Activated CD8-positive, alpha-beta memory T cell treated with anti-CD3 and anti-CD28 coated beads for 24 hours (primary cell): ENCODE results near the gene ULBP2.

Source experiments
- DNase-seq: peaks from one replicate; pipeline ENCODE4 v3.0.0-alpha.2; 2020

The ULBP2 gene

DNA sequence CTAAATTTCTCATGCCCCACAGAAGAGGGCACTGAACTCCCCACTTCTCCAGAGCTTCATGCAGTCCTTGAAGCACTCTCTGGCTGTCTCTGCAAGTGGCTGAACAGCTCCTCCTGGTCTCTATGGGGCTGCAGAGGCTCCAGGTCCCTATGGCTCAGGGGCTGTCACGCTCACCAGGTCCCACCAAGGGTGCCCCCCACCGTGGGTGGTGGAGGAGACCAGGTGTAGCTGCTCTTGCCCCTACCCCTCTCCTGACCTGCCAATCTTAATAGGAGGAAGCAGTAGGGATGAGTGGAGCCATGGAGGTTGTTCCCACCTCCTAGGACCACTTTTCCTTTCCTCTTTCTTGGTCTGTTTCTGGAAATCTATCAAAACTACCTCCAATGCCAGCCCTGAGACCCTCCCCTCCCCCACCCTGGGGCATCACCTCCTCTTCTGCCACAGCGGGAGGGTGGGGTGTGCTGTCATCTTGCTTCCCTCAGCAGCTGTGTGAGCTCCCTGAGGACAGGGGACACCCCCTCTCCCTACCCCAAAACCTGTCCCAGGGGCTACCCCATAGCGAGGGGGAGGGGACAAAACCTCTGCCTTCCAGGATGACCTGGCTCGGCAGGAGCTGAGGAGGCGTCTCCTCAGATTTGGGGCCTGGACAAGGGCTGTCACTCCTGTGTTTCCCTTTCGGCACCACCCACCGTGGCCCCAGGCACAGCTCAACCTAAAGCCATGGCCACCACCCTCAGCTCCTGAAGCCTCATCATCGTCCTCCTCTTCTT is 31.9 kb upstream of the ULBP2 start:
- DNase-seq = peak; percentile 33

DNA sequence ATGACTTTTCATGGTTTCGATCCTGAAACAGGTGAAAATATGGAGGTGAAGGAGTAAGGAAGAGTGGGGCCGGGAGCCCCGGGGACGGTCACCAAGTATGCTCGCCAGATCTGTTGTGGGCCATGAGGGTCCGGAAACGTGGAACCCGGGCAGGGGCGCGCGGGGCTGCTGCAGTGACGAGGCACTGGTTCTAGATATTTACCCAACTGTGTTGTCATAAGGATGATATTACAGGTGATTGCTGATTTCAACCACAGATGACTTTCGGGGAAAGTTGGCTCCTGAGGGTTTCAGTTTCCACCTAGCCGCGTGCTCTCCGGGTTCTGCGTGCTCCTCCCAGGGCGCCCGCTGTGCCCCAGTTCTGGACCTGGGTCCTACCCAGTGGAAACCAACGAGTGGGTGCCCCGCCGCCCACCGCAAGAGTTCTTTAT is 31.1 kb upstream of the ULBP2 start:
- DNase-seq = peak; percentile 26

DNA sequence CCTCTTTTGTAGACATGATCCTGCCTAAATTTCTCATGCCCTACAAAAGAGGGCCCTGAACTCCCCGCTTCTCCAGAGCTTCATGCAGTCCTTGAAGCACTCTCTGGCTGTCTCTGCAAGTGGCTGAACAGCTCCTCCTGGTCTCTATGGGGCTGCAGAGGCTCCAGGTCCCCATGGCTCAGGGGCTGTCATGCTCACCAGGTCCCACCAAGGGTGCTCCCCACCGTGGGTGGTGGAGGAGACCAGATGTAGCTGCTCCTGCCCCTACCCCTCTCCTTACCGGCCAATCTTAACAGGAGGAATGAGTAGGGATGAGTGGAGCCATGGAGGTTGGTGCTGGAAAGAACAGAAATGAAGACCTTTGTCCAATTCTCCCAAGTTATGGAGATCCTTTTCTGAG is 29.1 kb upstream of the ULBP2 start:
- DNase-seq = peak; percentile 44

DNA sequence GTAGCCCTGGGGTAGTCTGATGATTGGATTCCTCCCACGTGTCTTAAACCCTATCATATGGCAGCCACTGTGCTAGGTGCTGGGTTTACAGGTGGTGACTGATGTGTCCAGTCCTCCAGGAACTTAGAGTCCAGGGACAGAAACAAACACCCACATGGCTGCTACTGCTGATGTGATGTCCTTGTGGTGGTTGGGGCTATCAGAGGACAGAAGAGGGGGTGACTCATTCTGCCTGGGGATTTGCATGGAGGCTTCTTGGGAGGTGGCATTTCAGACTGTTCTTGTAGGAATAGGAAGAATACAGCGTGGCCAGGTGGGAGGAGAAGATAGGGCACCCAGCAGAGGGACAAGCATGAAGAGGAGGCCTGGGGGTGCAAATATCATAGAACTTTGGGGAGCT is 28.7 kb upstream of the ULBP2 start:
- DNase-seq = no peak

DNA sequence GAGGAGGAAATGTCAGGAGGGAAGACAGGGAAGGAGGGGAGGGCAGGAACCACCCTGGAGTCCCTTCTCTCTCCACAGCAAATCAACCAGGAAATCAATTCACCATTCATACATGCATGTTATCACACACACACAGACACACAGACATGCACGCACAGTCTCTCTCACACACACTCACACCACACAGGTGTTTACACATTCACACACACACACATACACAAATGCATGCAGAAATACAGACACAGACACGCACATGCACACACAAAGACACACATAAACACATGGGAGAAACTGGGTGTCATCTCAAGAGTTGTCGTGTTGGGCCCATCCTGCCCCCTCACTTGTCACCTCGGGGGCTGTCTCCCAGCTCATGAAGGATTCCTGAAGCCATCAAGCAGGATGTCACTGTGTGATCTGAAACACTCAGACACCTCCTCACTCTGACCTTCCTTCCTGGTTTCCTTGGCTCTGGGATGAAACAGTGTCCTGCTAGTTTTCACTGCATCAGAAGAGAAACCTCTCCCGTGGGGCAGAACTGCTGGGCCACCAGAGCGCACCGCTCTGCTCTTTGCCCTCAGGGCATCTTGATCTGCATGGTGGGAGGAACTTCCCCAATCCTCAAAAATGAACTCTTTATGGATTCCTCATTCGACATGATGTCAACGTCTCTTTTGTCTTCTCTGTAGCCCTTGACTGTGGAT is 28.1 kb upstream of the ULBP2 start:
- peak; percentile 15 for DNase-seq

DNA sequence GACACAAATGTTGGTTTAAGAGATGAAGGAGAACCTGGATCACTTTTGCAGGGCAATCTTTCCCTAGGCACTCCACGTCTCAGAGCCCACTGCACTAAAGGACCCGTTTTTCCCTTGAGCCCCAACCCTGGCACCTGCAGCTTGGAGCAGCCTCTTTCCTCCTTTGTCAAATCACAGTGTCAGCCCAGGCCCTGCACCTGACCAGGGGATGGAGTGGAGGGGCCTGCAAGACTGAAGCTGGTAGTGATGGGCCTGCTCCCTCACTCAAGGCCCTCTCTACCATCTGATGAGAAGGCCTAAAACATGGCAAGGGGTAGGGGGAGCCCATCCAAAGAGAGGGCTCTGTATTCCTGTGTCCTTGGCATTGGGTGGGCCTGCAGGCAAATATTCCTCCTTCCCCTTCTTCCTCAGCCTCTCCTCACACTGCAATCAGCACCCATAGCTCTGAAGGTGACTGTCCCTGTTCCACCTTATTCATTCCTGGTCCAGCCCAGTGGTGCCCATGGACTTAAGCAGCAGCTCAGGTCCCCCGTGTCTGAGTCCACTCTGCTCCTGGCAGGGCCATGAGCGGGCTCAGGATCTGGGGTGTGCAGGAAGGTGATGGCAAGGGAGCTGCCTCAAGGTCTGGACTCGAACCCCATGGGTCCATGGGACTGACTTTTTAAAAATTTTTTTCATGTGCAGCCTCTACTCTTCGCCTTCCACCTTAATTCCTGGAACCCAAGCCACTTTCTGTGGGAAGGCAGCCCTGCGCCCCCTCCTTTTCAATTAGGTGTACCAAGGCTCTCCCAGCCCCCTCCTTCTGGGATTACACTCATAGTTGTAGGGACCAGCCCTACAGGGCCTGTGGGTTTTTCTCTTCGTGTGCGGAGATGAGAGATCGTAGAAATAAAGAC is 25.6 kb upstream of the ULBP2 start:
- peak; percentile 44 for DNase-seq

DNA sequence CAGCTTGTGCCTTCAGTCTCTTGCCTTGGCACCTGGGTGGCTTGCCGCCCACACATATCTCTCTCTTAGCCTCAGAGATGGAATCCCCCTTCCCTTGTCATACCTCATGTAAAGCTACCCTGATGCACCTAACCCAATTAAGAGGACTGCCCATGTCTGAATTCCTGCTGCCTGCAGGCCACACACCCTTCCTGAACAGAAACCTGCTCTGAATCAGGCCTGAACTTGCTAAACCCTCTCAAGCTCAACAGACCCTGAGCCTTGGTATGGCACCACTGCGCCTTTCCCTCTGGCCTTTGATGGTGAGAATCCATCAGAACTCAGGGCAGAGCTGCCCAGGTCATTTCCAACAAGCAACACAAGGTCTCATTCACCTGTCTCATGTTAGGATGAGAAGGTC is 24.1 kb upstream of the ULBP2 start:
- peak; percentile 42 for DNase-seq

DNA sequence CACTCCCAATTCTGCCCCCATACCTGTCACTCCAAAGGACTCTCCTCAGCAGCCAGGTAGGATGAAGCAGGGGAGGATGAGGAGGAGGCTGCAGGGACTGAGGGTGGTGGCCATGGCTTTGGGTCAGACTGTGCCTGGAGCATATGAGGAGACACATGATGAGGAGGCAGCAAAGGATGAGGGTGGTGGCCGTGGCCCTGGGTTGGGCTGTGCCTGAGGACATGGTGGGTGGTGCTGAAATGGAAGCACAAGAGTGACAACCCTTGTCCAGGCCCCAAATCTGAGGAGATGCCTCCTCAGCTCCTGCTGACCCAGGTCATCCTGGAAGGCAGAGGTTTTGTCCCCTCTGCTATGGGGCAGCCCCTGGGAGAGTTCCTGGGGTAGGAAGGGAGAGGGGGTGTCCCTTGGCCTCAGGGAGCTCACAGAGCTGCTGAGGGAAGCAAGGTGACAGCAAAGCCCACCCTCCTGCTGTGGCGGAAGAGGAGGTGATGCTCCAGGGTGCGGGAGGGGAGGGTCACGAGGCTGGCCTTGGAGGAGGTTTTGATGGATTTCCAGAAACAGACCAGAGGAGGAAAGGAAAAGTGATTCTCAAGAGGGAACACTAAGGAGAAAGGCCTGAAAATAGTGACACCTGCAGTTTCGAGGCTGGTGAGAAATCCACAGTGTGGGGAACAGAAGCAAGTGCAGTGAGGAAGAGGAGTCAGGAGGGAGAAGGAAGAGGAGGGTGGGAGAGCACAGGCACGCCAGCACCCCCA is 23.5 kb upstream of the ULBP2 start:
- peak; percentile 42 for DNase-seq

DNA sequence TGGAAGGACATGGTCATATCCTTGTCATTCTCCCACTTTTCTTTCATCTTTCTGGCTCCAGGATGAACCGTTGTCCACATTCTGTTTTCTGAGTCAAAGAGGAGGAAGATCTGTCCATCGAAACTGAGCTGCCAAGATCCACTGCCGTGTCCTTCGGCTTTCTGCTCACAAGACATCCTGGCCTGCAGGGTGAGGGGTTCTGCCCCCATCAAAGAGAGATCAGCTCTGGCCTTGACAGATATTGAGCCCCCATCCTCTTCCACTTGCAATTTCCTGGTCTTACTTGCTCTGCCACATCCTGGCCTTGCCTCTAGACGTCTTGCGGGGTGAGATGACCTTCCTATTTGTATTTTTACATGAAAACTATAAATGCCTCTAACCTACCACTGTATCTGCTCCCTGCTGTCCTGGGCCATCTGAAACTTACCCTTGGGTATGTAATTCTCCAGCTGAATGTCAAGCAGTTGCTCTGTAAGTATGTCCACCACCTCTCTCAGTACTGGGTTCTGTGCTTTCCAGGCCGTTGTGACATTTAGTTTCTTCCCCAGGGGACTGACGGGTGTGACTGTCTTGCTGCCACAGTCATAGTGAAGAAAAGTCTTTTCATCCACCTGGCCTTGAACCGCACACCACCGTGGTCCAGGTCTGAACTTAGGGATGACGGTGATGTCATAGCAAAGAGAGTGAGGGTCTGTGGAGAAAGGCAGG is 22.5 kb upstream of the ULBP2 start:
- peak; percentile 41 for DNase-seq

DNA sequence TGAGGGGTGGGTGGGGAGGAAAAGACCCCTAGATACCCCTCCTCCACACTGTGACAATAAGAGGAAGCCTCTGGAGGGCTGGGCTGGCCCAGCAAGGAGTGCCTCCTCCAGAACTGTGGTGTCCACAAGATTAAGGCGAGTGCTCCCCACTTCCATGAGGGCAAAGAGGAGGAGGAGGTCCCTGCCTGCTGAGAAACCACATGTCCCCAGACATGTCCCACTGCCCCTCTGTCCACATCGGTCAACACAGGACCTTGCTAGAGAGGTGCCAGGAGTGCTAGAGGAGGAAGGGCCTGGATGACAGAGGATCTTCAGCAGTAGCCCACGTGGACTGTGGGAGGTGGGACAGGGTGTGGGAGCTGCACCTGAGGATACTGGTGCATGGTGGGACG is 22.0 kb upstream of the ULBP2 start:
- peak; percentile 28 for DNase-seq

DNA sequence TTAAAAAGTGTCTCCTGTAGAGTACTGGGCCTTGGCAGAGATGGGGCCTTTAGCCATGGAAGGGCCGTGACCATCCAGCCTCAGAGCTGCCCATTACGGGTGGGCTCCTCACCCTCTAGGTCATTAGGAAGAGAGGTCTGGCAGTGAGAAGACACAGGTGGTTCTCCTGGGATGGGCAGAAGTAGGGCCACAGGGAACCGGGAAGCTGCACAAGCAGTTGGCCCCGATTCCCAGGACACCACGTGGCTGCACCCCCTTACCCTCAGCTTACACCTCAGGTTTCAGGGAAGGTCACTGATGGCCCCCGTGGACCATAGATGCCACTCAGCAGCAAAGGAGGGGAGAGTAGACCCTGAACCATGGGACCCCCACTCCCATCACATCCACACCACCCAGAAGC is 20.5 kb upstream of the ULBP2 start:
- peak; percentile 53 for DNase-seq

DNA sequence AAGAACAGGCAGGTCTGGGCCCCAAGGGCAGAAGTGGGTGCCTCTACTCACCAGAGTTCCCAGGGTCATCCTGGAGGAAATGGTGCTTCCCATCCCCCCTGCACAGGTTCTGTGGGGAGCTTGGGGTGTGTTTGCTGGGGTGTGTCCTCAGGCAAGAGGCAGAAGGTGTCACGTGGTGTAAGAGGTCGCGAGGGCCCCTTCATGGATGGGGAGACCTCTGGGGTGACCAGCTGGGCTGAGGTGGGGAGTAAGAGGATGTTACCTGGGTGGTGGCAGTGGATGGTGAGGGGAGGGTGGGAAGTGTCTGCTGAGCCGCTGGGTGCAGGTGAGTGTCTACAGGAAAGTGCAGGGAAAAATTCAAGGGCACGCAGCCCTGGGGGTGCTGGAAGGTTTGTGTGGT is 19.7 kb upstream of the ULBP2 start:
- peak; percentile 56 for DNase-seq

DNA sequence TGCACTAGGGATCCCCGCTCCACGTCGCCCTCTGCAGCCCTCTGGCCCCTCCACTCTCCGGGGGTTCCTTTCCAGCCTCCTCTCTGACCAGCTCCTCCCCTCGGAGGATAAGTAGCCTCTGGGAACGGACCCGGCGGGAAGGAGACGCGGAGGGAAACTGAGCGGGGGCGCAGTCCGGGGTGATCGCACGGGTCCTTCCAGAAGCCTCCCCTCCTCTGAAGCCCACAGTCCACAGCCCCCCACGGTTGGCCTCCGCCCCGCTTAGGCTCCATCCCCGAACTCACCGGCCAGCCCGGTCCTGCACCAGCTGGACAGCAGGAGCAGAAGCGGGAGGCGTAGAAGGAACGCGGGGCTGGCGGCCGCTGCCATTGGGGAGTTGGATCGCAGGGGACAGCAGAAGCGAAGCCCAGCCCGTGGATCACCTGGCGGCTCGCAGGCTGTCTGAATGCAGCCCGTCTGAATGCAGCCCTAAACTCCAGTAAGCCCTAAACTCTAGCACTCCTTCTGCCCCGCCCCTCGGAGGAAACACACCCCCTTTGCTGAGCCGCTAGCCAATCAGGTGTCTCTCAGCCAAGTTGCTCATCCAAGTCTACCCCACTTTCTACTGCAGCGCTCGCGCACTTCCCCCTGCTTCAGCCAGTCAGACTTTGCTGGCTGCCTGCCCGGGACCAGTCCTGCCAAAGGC is 19.0 kb upstream of the ULBP2 start, which contains the start of gene RAET1G:
TSS of gene RAET1G (minus strand) at position 480 of the 685 bp plus-strand sequence. CDS start at position 369, 111 bp downstream.
- peak; percentile 86 for DNase-seq

DNA sequence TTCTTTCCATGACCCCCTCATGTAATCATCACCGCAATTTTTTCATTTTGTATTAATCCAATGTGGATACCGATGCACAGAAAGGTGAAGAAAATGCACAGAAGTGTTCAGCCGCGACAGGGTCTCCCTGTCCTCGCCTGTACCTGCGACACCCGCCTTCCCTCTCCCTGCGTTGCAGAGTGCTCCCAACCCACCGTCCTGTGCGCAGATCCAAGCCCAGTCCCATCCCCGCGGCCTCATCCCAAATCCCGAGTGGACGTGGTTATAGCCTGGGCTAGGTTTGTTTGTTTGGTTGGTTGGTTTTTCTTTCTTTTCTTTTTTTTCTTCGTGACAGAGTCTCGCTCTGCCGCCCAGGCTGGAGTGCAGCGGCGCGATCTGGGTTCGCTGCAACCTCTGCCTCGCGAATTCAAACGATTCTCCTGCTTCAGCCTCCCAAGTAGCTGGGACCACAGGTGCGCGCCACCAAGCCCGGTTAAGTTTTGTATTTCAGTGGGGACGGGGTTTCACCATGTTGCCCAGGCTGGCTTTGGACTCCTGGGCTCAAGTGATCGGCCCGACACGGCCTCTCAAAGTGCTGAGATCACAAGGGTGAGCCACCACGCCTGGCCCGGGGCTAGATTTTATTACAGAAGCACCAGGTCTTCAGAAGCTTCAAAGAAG is 18.4 kb upstream of the ULBP2 start:
- DNase-seq = no peak

DNA sequence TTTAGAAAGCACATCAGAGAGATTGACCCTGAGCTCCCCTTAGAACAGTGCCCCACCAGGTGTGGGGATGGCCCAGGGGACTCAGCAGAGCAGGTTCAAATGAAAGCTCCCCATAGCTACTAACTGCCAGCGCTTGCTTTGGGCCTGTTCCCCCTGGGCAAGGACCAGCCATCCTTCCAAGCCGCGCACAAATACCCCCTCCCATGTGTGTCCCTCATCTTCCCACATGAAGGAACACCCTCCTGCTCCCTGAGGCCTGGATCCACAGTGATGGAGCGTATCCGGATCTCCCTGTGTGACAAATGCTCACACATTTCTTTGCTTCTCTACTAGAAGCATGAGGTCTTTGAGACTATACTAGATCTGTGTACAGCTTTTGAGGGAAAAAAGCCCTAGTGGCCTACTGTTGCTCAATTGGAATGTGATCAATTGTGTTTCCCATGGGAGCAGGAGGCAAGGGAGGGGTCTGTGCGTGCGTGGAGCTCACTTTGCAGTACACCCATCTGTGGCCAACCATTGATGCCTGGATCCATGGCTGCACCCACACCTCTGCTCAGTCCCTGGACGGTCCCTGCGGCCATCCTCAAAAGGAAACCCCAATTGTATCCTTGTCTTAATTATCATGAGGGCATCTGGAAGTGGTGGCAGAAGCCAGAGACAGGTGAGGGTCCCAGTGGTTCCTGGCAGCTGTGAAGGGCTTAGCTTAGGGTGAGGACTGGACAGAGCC is 17.4 kb upstream of the ULBP2 start:
- DNase-seq = peak; percentile 56

DNA sequence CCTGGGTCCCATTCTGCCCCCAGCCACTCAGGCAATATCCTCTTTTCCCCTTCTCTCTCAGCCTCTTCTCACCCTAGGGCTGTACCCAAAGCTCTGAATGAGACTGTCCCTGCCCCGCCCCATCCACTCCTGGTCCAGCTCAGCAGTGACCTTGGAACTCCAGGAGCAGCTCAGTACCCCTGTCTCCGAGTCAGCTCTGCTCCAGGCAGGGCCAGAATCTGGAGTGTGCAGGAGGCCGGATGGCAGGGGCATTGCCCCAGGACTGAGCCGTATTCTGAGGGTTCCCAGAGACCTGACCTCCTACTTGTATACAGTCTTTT is 16.9 kb upstream of the ULBP2 start:
- DNase-seq = no peak

DNA sequence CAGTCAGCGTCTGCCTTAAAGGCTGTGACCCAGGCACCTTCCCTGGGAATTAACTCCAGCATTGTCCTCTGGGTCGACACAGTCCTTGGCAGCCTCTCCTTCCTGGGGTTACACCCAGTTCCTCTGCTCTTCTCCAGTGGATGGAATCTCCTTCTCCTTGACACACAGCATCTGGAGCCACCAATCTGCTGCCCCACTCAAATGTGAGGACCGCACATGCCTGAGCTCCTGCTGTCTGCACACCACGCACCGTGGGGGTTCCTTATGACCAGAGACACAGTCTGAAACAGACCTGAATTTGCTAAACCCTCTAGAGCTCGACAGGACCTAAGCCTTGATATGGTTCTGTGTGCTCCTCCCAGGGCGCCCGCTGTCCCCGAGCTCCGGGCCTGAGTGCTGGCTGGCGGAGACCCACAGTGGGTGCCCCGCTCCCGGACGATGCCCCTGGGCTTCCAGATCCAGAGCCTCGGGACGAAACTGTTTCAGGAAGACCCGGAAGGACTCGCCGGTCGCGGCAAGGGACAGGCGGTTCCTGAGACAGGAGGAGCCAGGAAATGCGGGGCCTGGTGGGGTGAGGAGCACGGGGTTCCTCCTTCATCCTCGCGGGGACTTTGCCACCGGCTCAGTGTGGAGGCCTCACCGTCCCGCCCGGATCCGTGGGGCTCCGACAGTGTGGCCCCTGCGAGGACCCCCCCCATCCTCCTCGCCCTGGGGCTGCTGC is 16.4 kb upstream of the ULBP2 start:
- DNase-seq = peak; percentile 61

DNA sequence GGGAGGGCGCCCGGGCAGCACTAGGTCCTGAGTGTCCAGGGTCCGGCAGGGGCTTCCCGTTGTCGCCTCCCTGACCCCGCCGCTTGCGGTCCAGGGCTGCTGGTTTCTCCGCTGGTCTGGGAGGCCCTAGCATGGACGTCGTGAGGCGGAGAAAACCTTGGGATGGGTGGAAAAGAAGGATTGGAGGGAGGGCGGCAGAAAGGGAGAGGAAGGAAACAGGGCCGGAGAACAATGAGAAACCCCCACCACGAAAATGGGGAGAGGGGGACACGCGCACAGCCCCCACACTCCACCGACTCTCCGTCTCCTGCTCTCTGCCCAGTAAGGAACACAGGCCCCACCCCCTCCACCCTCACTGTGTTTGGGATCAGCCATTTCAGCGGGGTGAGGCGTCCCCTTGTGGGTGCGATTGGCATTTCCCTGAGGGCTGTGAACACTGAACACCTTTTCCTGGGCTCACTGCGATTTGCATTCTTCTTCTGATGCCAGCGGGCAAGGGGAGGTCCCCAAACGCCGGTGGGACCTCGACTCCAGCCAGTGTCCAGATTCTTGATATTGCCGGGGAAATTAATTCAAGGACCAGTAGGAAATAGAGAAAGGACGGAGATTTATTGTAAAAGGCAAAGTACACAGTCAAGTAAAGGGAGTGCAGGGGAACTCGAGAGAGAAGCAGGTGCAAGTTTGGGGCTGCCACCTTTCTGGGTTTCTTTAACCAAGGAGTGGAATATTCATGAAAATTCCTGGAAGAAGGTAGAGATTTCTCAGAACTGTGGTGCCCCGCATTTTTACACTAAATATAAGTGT is 15.6 kb upstream of the ULBP2 start:
- DNase-seq = peak; percentile 89

DNA sequence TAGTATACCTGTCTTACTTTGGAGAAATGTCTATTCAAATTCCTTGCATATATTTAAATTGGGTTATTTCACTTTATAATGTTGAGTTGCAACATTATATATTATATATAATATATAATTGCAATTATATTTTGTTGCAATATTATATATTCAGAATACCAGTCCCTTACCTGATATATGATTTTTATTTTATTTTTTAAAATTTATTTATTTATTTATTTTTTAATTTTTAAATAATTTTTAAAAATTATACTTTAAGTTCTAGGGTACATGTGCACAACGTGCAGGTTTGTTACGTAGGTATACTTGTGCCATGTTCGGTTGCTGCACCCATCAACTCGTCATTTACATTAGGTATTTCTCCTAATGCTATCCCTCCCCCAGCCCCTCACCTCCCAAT is 14.8 kb upstream of the ULBP2 start:
- peak; percentile 30 for DNase-seq
